GF-D8 (cell line): ENCODE results near the gene IL1RAPL2.
"Not testable (repeated sequence)": the region's sequence is repeated elsewhere in the genome, so short reads cannot be mapped to it uniquely, and the experiment has no call there.

ENCODE experiments used
- DNase-seq: peaks from one replicate; lab custom pipeline; 2025; lab: John Stamatoyannopoulos, UW

IL1RAPL2 gene

GRCh38 chrX:104565791-104566680 lies at the start of gene IL1RAPL2:
Gene IL1RAPL2 (plus strand): TSS chrX:104566199.
- no peak for DNase-seq

GRCh38 chrX:104522386-104522785 lies 43.6 kb upstream of the IL1RAPL2 start:
- DNase-seq = no peak

DNA sequence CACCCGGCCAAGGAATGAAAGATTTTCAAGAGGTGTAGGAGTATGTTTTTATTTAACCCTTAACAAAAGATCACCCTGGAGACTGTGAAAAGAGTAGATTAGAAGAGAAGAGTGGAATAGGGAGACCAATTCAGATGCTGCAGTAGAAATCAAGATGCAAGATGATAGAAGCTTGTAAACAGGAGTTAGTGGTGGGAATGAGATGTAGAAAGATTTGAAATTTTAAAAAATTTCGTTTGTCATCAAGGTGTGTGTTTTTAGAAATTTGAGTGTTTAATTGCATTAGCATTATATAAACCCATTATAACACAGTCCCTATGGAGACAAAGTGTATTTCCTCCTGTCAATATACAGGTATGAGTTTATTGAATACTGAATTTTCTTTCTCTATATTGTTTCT lies 42.1 kb upstream of the IL1RAPL2 start:
- no peak for DNase-seq

DNA sequence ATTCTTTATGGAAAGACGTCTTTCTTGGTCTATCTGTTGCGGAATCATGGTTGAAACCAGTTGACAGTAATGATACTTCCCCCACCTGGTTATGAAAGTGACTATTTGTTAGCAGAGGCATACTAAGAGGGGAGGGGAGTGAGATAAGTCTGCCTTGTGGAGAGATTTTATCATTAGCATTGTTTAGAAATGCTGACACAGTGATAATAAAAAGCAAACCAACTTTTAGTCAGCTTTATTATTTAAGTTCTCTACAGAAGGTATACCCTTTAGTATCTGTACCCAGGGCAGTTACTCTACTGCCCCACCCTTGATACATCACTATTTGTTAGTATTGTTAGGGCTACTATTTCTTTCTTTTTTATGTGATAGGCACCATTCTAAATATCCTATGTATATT lies 26.9 kb upstream of the IL1RAPL2 start:
- no peak for DNase-seq

GRCh38 chrX:104542447-104542846 lies 23.6 kb upstream of the IL1RAPL2 start:
- DNase-seq = not testable (repeated sequence)

- DNase-seq = no peak
Observed at GRCh38 chrX:104564335-104564734, 1.7 kb upstream of the IL1RAPL2 start.

GRCh38 chrX:104564921-104565703 lies 887 bp upstream of the IL1RAPL2 start:
- no peak for DNase-seq

- no peak for DNase-seq
Observed at GRCh38 chrX:104566681-104567501, 892 bp downstream of the IL1RAPL2 start.

DNA sequence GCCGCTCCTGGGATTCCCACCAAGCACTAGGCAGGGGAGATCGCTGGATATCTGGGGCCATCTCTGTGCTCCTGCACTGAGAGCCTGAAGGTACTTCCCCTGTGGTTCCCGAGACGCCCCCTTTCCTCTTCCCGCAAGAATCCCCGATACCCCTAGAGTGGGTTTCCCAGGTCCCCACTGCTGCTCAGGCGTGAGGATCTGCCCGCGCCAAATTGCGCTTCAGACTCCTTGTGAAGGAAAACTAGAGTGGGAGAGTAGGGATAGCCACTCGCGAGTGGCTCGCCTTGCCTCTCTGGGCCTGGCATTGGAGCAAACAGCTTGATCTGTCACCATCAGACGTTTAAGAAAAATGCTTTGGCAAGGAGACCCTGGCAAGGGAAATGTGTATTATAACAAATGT lies 1.5 kb downstream of the IL1RAPL2 start:
- no peak for DNase-seq

DNA sequence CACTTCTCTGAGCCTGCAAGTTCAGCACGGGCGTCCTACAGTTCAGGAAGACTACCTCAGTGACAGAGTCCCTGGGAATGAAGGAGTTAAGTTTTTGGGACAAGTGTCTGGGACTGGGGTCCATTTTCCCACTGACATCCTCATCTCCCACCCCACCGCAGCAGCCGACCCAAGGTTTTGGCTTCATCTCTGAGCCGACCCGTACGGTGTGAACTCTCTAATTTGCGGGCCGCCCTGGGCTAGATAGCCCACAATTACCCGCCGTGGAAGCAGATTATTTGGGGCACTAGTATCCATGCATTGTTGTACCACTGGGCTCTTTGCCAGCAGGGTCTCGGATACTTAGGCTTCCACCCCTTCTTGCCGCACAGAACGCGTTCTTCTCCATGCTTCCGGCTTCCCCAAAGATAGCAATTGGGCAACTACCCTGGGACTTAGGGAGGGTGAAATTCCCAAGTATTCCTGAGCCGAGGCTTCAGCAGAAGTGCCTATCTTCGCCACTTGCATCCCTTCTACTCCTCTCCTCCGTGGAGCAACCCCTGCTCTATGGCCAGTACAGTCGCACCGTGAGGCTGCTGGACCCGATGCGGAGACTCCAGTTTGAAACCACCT lies 2.4 kb downstream of the IL1RAPL2 start:
- DNase-seq = no peak

GRCh38 chrX:104618106-104618895 lies 52.3 kb downstream of the IL1RAPL2 start:
- no peak for DNase-seq

DNA sequence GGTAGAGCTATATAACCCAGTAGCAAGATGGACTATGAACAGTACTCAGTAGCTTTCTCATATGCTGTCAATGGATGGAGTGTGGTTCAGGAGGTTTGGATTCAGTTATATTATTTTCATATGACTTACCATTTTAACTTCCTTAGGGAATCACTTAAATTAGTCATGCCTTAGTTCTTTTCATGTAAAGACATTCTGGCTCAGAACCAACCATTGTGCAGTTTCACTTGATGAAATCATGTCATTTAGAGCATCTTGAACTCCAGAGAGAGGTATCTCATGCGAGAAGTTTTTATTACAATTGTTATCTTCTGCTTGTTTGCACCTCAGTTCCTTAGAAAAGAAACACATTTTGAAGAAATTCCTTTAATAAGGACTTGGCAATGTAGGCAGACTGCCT lies 55.8 kb downstream of the IL1RAPL2 start:
- DNase-seq = no peak

DNA sequence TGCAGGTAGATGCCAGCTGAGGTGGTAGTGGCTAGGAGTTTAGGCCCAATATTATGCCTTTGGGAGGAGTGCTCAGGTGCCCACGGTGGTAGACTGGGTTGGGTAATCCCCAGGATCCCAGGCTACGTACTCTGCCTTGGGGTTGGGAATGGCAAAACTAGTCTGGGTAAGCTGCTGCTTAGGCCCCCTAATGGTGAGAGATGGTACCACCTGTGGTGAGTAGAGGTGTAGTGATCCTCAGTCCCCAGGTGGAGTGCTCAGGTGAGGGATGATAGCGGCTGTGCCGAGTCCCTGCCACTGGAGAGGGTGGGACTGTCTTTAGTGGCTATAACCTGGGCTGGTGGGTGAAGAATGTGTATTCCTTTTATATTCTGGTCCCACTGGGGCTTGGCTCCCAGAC lies 75.2 kb downstream of the IL1RAPL2 start:
- no peak for DNase-seq

GRCh38 chrX:104647084-104647483 lies 81.1 kb downstream of the IL1RAPL2 start:
- no peak for DNase-seq

DNA sequence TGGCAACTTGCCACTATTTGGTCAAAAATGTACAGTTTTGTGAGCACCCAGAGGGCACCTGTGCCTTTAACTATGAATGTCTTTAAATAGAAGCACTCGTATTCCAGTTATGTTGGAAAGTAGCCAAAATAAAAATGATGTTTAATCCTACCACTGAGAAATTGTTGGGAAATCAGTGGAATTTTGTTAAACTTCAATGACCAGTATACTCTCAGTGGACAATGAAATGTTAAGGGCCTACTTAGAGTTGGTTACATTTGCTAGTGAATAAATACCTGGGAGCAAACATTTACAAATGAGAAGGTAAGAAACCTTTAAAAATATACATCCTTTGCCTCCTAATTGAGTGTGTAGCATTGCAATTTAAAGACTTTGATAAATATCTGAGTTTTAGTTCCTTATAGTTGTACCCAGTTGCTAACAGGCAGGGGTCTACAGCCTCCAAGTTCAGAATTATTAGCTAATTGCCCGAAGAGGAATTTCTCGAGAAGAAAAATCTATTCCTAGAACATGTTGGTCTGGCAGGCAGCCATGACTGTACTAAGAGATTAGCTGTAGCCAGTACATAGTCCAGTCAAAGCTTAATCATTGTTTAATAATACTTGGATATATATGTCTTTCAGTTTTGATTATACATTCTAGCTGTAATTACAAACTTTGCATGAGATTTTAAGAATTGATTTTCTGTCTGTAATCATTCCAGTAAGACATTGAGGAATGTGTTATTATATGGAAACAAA lies 93.2 kb downstream of the IL1RAPL2 start:
- DNase-seq = no peak

DNA sequence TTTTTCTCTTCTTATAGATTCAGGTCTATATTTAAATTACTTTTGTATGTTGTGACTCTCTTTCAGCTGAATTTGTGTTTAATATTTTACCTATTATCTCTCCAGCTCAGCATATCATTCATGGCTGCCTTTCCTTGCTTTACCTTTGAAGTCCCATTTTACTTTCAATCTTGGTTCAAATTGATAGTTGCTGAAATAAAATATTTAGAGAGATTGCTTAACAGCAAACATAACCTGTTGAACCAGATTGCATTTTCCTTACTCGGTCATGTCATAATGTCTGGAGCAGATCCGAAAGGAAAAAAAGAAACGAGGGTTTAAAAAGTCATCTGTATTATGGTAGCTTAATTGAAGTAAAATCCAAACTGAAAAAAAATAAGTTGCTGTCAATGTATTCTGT lies 94.1 kb downstream of the IL1RAPL2 start:
- DNase-seq = no peak

DNA sequence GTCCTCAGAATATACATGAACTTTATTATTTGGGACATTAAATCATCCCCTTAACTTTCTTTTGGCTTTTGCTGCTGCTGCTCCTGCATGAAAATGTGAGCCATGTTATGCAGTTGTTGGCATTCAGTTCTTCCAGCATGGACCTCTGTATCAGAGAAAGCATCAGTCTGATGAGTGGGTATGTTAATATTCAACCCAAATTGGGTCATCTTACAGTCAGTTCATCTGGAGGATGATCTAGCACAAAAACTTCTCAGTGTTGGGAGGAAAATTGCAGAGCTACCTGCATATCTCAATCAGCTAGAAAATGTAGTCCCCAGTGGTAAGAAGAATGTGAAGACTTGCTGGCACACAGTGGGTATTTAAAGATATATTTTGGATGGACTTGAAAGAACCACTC lies 96.7 kb downstream of the IL1RAPL2 start:
- DNase-seq = no peak

DNA sequence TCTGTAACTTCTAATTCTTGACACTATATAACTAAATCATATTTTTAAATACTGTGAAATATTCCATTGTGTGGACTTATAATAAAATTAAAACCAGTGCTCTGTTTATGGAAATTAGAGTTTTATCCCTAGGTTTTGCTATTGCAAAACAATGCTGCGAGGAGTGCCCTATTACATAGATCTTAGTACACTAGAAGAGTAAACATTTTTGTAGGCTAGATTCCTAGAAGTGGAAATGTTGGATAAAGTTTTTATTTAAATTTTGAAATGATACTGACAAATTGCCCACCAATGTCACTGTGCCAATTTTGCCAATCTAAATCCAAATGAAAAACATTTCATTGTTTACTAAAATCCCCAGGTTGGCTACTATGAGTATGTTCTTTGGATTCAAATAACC lies 99.7 kb downstream of the IL1RAPL2 start:
- DNase-seq = no peak

DNA sequence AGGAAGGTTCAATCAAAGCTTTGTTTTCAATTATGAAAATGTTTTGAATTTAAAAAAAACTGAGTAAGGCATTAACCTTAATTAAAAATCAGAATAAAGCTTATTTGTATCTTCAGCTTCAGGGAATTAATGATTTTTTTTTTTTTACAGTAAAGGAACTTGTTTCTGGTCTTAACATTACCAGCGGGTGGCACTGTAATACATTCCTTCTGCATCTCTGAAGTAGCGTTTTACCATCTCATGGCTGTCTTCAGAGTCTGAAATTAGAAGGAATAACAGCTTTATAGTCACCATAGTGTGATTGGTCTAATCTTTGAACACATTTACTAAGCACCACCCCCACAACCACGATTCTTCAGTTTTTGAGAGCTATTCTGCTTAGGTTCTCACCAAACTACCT lies 102.6 kb downstream of the IL1RAPL2 start:
- no peak for DNase-seq

DNA sequence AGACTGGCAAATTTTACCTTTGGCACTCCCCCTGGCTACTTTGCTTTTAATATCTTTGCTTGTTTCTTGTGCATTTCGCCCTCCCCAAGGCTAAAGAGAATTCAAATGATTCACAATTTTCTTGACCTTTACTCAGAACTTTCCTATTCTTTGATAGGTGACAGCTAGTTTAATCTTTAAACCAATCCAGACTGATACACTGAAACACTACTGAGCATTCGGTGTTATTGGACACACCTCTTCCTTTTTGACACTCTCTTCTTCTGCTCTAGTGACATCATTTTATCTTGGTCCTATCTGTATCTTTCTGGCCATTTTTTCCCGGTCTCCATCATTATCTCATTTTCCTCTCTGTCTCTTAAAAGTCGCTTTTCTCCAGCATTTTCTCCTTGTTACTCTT lies 103.1 kb downstream of the IL1RAPL2 start:
- DNase-seq = no peak
